Neural progenitor cell (in vitro differentiated cells): Measurements from ENCODE around the gene MAP3K1.

Experiments used
- CTCF ChIP-seq: fragments of 200-600 bp; sonication (generic); IDR thresholded peaks from 2 replicates; pipeline ENCODE4 v1.5.1; 2017; ENCODE audit warnings: antibody characterized with exemption, mild to moderate bottlenecking
- EZH2 ChIP-seq: fragments of 200-600 bp; sonication (generic); IDR thresholded peaks from 2 replicates; pipeline ENCODE4 v1.6.1; 2017; ENCODE audit warnings: antibody characterized with exemption, mild to moderate bottlenecking, moderate library complexity
- EZH2phosphoT487 ChIP-seq: fragments of 200-600 bp; sonication (generic); IDR thresholded peaks from 2 replicates; pipeline ENCODE4 v1.6.1; 2017; ENCODE audit warnings: antibody characterized with exemption

DNA sequence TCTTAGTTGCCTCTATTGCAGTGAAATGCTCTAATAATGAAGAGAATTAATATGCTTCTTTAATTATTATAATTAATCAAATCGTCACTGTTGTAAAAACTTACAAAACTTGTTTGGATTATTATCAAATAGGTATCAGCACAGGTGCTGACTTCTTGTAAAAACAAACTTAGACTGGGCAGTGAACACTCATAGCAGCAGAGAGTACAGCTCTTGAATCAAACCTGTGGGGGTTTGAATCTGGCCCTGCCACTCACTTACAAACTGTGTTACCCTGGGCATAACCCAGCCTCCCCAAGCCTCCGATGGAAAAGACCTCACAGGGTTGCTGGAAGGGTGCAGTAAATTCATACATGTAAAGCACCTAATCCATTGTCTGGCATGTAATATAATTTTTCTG is 35.1 kb downstream of the MAP3K1 start:
- TF ChIP-seq CTCF = no peak
- no peak for TF ChIP-seq EZH2phosphoT487
- no peak for TF ChIP-seq EZH2
